Inflammatory macrophage treated with lipopolysaccharide for 4 hours (primary cell): ENCODE data around the gene EIF3L.
A peak's percentile ranks its signal among the peaks of the same experiment; 100 is the strongest.

Experiments
- DNase-seq: peaks from one replicate; pipeline ENCODE4 v3.0.0-alpha.2; 2020

Gene EIF3L

GRCh38 chr22:37855462-37855861 is 6.2 kb downstream of the EIF3L start:
- no peak for DNase-seq

- no peak for DNase-seq
Observed at GRCh38 chr22:37860796-37861421, 11.7 kb downstream of the EIF3L start.

GRCh38 chr22:37862570-37863325 is 13.5 kb downstream of the EIF3L start:
- DNase-seq, result no peak

GRCh38 chr22:37865510-37865909 is 16.3 kb downstream of the EIF3L start:
- DNase-seq, result no peak

- DNase-seq, result no peak
Observed at GRCh38 chr22:37870273-37870672, 21.1 kb downstream of the EIF3L start.

- no peak for DNase-seq
Observed at GRCh38 chr22:37880668-37881440, 31.6 kb downstream of the EIF3L start.

- no peak for DNase-seq
Observed at GRCh38 chr22:37884420-37884819, 35.2 kb downstream of the EIF3L start.

GRCh38 chr22:37887584-37888378 is 38.6 kb downstream of the EIF3L start:
- no peak for DNase-seq

- no peak for DNase-seq
Observed at GRCh38 chr22:37891926-37892325, 42.7 kb downstream of the EIF3L start.

- DNase-seq, result no peak
Observed at GRCh38 chr22:37892566-37893335, 43.5 kb downstream of the EIF3L start.

GRCh38 chr22:37893583-37893983 is 44.4 kb downstream of the EIF3L start:
- no peak for DNase-seq

- no peak for DNase-seq
Observed at GRCh38 chr22:37894939-37895670, 45.9 kb downstream of the EIF3L start.

- DNase-seq, result peak; percentile 82
Observed at GRCh38 chr22:37896181-37896592, 47.0 kb downstream of the EIF3L start.

GRCh38 chr22:37896939-37897338 is 47.7 kb downstream of the EIF3L start:
- no peak for DNase-seq

- DNase-seq, result no peak
Observed at GRCh38 chr22:37897807-37898206, 48.6 kb downstream of the EIF3L start.

GRCh38 chr22:37898441-37899181 is 49.4 kb downstream of the EIF3L start:
- DNase-seq, result no peak

- peak; percentile 96 for DNase-seq
Observed at GRCh38 chr22:37904572-37905533, 55.6 kb downstream of the EIF3L start.

- peak; percentile 80 for DNase-seq
Observed at GRCh38 chr22:37905534-37906363, 56.5 kb downstream of the EIF3L start, which contains the start of gene MICALL1. Gene MICALL1 (plus strand): TSS chr22:37906297. CDS start chr22:37906423, 126 bp downstream.
